ENCODE results near the gene S100A7.

S100A7 gene

DNA sequence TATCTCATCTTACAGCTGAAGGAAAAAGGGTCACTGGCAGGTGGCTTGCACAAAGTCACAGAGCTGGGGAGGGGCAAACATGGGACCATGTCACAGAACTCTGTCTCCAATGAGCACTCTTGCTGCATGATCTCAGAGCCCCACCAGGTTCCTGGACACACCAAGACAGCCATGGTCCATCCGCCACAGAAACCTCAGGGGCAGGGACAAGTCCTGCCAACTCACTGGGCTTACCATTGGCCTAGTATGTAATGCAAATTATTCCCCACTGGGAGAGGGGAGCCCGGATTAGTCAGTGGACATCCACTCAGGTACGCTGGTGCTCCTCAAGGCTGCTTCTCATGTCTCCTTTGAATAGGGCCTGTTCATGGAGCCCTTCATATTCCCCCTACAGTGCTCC is 29.9 kb downstream of the S100A7 start:
- Histone ChIP-seq H3K4me1 (ENCODE audit: control insufficient read depth in 1 of 2, insufficient read depth in 1 of 2, low read depth in 1 of 2, low read length in 1 of 2) (no peaks in the 10 kb centered on the region), H3K9me3 (no peaks in the 10 kb centered on the region), H3K27me3 (peaks cover 69% of the 10 kb centered on the region), H3K27ac (no peak overlapping the region), H3K36me3 (no peaks in the 10 kb centered on the region), H3K4me3 (ENCODE audit: low read depth in 1 of 2, low read length in 1 of 2) (no peak overlapping the region)
- TF ChIP-seq, protein P1, sequence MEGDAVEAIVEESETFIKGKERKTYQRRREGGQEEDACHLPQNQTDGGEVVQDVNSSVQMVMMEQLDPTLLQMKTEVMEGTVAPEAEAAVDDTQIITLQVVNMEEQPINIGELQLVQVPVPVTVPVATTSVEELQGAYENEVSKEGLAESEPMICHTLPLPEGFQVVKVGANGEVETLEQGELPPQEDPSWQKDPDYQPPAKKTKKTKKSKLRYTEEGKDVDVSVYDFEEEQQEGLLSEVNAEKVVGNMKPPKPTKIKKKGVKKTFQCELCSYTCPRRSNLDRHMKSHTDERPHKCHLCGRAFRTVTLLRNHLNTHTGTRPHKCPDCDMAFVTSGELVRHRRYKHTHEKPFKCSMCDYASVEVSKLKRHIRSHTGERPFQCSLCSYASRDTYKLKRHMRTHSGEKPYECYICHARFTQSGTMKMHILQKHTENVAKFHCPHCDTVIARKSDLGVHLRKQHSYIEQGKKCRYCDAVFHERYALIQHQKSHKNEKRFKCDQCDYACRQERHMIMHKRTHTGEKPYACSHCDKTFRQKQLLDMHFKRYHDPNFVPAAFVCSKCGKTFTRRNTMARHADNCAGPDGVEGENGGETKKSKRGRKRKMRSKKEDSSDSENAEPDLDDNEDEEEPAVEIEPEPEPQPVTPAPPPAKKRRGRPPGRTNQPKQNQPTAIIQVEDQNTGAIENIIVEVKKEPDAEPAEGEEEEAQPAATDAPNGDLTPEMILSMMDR (IDR thresholded peaks at IDR 0.05), result no peak

DNA sequence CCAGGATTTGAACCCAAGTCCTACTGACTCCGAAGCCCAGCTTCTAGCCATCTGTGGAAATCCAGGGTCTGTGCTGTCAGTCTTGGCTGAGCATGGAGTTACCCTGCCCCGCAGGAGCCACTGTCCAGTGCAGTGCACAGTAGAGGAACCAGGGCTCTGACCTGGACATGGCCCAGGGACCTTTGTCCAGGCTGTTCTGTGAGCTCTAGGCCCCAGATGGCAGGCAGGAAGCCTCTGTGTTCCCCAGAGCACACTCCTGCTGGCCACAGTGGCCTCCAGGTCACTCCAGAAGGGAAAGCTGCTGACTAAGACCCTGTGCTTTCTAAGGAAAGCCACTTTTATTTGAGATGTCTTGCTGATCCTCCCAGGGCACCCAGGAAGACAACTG is 30.3 kb downstream of the S100A7 start:
- TF ChIP-seq, protein P1 (IDR thresholded peaks at IDR 0.05), result no peak
- H3K9me3 ChIP-seq, result no peaks in the 10 kb centered on the region
- peaks cover 73% of the 10 kb centered on the region for H3K27me3 ChIP-seq
- no peaks in the 10 kb centered on the region for H3K4me1 ChIP-seq (ENCODE audit: control insufficient read depth in 1 of 2, insufficient read depth in 1 of 2, low read depth in 1 of 2, low read length in 1 of 2)
- H3K36me3 ChIP-seq, result no peaks in the 10 kb centered on the region
- no peak overlapping the region for H3K27ac ChIP-seq
- H3K4me3 ChIP-seq (ENCODE audit: low read depth in 1 of 2, low read length in 1 of 2), result no peak overlapping the region

DNA sequence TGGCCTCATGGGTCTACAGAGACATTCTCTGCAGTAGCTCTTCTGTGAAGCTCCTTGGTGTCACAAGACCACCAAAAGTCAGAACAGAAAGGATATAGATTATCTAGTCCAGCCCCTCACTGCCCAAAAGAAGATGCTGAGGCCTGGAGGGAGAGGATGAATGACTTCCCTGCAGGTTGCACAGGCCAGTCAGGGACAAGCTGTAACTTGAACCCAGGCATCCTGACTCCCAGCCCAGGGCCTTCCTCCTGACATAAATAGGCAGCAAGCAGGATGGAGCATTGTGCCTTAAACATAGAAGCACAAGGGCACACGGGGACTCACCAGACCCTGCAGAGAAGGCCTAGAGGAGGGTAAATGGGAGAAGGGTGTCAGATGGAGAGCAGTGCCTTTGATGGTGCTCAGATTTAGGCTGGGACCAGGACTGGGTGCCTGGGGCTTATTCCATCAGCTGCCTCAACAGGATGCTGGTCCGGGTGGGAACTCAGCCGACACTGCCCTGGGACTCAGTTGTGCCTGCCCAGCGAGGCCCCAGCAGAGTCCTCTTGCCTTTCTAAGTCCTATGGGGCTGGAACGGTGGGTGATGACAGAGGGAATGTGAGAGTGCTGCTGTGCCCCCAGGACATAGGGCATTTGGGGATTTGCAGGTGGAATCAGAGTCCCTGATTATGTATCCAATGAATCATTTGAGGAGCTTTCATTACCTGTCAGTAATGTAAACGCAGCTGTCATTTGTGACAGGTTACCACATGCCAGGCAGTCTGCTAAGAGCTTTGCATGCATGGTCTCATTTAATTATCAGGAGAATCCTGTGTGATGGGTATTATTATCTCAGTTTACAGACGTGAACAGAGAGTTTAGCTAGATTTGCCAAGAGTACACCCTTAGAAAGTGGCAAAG is 30.9 kb downstream of the S100A7 start:
- Histone ChIP-seq H3K4me3 (ENCODE audit: low read depth in 1 of 2, low read length in 1 of 2) (no peak overlapping the region), H3K9me3 (no peaks in the 10 kb centered on the region), H3K4me1 (ENCODE audit: control insufficient read depth in 1 of 2, insufficient read depth in 1 of 2, low read depth in 1 of 2, low read length in 1 of 2) (no peaks in the 10 kb centered on the region), H3K27ac (no peak overlapping the region), H3K36me3 (no peaks in the 10 kb centered on the region), H3K27me3 (peaks cover 73% of the 10 kb centered on the region)
- TF ChIP-seq, protein P1 (IDR thresholded peaks at IDR 0.05), result no peak

DNA sequence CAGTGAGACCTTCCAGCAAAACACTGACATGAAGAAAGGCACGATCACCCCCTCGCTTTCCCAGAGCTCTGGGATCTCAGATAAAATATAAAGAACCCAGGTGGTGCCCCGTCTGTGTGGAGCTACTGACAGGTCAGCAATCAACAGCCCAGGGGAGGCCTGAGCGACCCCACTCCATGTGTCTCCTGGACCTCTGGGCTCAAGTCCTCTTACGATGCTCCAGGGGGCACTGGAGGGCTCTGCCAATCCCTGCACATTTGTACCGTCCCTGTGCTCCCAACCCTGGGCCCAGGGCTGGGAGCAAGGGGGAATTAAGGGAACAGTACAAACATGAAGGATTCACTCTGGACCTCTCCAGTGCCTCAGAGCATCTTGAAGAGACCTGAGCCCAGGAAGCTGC is 31.7 kb downstream of the S100A7 start:
- no peaks in the 10 kb centered on the region for H3K36me3 ChIP-seq
- no peak overlapping the region for H3K4me3 ChIP-seq (ENCODE audit: low read depth in 1 of 2, low read length in 1 of 2)
- TF ChIP-seq, protein P1 (IDR thresholded peaks at IDR 0.05), result no peak
- no peak overlapping the region for H3K27ac ChIP-seq
- peaks cover 73% of the 10 kb centered on the region for H3K27me3 ChIP-seq
- no peaks in the 10 kb centered on the region for H3K4me1 ChIP-seq (ENCODE audit: control insufficient read depth in 1 of 2, insufficient read depth in 1 of 2, low read depth in 1 of 2, low read length in 1 of 2)
- no peaks in the 10 kb centered on the region for H3K9me3 ChIP-seq

DNA sequence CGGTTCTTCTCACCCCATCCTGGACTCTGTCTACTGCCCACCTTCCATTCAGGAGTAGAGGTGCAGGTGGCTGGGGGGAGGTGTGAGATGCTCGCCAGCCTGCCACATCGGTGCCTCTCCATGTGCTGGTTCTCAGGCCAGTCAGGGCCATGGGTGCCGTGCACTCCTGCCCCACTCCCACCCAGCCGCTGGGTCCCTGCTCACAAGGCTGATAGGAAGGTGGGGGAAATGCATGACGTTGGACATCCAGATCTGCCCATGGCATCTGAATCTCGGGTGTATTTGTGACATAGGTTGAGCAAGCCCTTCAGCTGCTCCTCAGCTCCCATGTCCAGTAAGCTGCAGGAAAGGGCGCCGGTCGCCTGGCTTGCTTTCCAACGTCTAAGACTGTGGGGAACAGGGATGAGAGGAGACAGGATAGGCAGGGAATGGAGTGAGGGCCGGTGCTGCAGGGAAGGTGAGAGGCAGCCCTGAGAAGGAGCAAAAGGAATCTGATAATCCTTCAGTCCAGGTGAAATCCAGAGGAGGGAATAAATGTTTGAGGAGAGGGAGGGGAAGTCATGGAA is 32.3 kb downstream of the S100A7 start:
- Histone ChIP-seq H3K4me3 (ENCODE audit: low read depth in 1 of 2, low read length in 1 of 2) (no peak overlapping the region), H3K9me3 (no peaks in the 10 kb centered on the region), H3K36me3 (no peaks in the 10 kb centered on the region), H3K4me1 (ENCODE audit: control insufficient read depth in 1 of 2, insufficient read depth in 1 of 2, low read depth in 1 of 2, low read length in 1 of 2) (no peaks in the 10 kb centered on the region), H3K27me3 (peaks cover 72% of the 10 kb centered on the region), H3K27ac (no peak overlapping the region)
- TF ChIP-seq, protein P1 (IDR thresholded peaks at IDR 0.05), result no peak

All from neutrophil (primary cell).